Measurements from ENCODE around the gene EFHD1. TPM values are rescaled to one million over a fixed set of nuclear protein-coding genes. Genes with fewer than 3 reads are reported as not detected.
A peak's percentile ranks its signal among the peaks of the same experiment; 100 is the strongest.

Gene EFHD1
- total RNA-seq, 1 donor from 2014 or later, result 41.9 TPM

- DNase-seq (ENCODE audit: low spot score) (no peak), ATAC-seq (no peak)
- intact Hi-C loops (cut with DNase I), result no loop called here
Measured at GRCh38 chr2:232641153-232641848, 7.9 kb downstream of the EFHD1 start.

- intact Hi-C loops (cut with DNase I), result no loop called here
- ATAC-seq, result no peak
- DNase-seq (ENCODE audit: low spot score), result no peak
Measured at GRCh38 chr2:232643147-232643425, 9.7 kb downstream of the EFHD1 start.

GRCh38 chr2:232643813-232644347 lies 10.5 kb downstream of the EFHD1 start:
- intact Hi-C loops (cut with DNase I), result no loop called here
- DNase-seq (ENCODE audit: low spot score), result no peak
- ATAC-seq, result no peak

GRCh38 chr2:232645061-232645460 lies 11.7 kb downstream of the EFHD1 start:
- intact Hi-C loops (cut with DNase I), result no loop called here
- no peak for DNase-seq (ENCODE audit: low spot score)
- no peak for ATAC-seq

- no peak for ATAC-seq
- no peak for DNase-seq (ENCODE audit: low spot score)
- intact Hi-C loops (cut with DNase I), result no loop called here
Measured at GRCh38 chr2:232646726-232647125, 13.3 kb downstream of the EFHD1 start.

- DNase-seq (ENCODE audit: low spot score), result no peak
- peak; percentile 9 for ATAC-seq
- intact Hi-C loops (cut with DNase I), result no loop called here
Measured at GRCh38 chr2:232647261-232647660, 13.9 kb downstream of the EFHD1 start.

GRCh38 chr2:232649033-232649432 lies 15.6 kb downstream of the EFHD1 start:
- no peak for DNase-seq (ENCODE audit: low spot score)
- intact Hi-C loops (cut with DNase I), result no loop called here
- no peak for ATAC-seq

GRCh38 chr2:232652505-232652851 lies 19.1 kb downstream of the EFHD1 start:
- intact Hi-C loops (cut with DNase I), result no loop called here
- DNase-seq (ENCODE audit: low spot score) (no peak), ATAC-seq (no peak)

- no peak for DNase-seq (ENCODE audit: low spot score)
- no peak for ATAC-seq
- intact Hi-C loops (cut with DNase I), result no loop called here
Measured at GRCh38 chr2:232653441-232653840, 20.0 kb downstream of the EFHD1 start.

- DNase-seq (ENCODE audit: low spot score) (no peak), ATAC-seq (no peak)
- intact Hi-C loops (cut with DNase I), result no loop called here
Measured at GRCh38 chr2:232655392-232655791, 22.0 kb downstream of the EFHD1 start.

GRCh38 chr2:232658217-232658785 lies 24.9 kb downstream of the EFHD1 start:
- DNase-seq (ENCODE audit: low spot score) (no peak), ATAC-seq (no peak)
- intact Hi-C loops (cut with DNase I), result no loop called here

- no peak for ATAC-seq
Measured at GRCh38 chr2:232659359-232659758, 26.0 kb downstream of the EFHD1 start.

GRCh38 chr2:232662486-232663260 lies 29.3 kb downstream of the EFHD1 start:
- intact Hi-C loops (cut with DNase I), result loop anchor here (10.0 kb wide), 1 partner anchor 58 kb away; no protein-coding TSS in a partner anchor
- ATAC-seq, result no peak
- no peak for DNase-seq (ENCODE audit: low spot score)

More at GRCh38 chr2:232659359-232659758, 26.0 kb downstream of the EFHD1 start:
- no peak for DNase-seq (ENCODE audit: low spot score)
- intact Hi-C loops (cut with DNase I), result no loop called here

- DNase-seq (ENCODE audit: low spot score) (no peak), ATAC-seq (no peak)
- intact Hi-C loops (cut with DNase I), result loop anchor here (10.0 kb wide), 1 partner anchor 61 kb away; no protein-coding TSS in a partner anchor
Measured at GRCh38 chr2:232666051-232666805, 32.8 kb downstream of the EFHD1 start.

GRCh38 chr2:232667989-232668583 lies 34.7 kb downstream of the EFHD1 start:
- DNase-seq (ENCODE audit: low spot score), result no peak
- no peak for ATAC-seq
- intact Hi-C loops (cut with DNase I), result loop anchor here (10.0 kb wide), 1 partner anchor 63 kb away; no protein-coding TSS in a partner anchor

GRCh38 chr2:232668805-232669444 lies 35.5 kb downstream of the EFHD1 start:
- DNase-seq (ENCODE audit: low spot score) (no peak), ATAC-seq (peak; percentile 79)
- intact Hi-C loops (cut with DNase I), result loop anchor here (10.0 kb wide), 1 partner anchor 64 kb away; no protein-coding TSS in a partner anchor

GRCh38 chr2:232672588-232672987 lies 39.2 kb downstream of the EFHD1 start:
- DNase-seq (ENCODE audit: low spot score) (no peak), ATAC-seq (no peak)
- intact Hi-C loops (cut with DNase I), result loop anchor here (5.0 kb wide), 1 partner anchor 1865 kb away; no protein-coding TSS in a partner anchor

- ATAC-seq, result no peak
Measured at GRCh38 chr2:232674491-232674890, 41.1 kb downstream of the EFHD1 start.

More at GRCh38 chr2:232674491-232674890, 41.1 kb downstream of the EFHD1 start:
- no peak for DNase-seq (ENCODE audit: low spot score)
- intact Hi-C loops (cut with DNase I), result loop anchor here (5.0 kb wide), 1 partner anchor 1863 kb away; no protein-coding TSS in a partner anchor

Measured in sciatic nerve (tissue), 2 donors.